OCI-LY3 (cell line): ENCODE measurements around the gene MRPL52.

Source experiments
- CTCF ChIP-seq: fragments of 200-600, 300-600 bp; sonication (generic); IDR thresholded peaks from 2 replicates; pipeline ENCODE4 v1.5.1; 2014; ENCODE audit warnings: antibody characterized with exemption, low read length, low read depth
- EZH2phosphoT487 ChIP-seq: fragments of 200-600 bp; shearing (Covaris generic); IDR thresholded peaks from 2 replicates; pipeline ENCODE4 v1.6.1; 2018; ENCODE audit warnings: antibody characterized with exemption, mixed run types, low read depth

- TF ChIP-seq CTCF (no peak), EZH2phosphoT487 (no peak)
Measured at GRCh38 chr14:22882529-22883172, 53.0 kb downstream of the MRPL52 start.
